ENCODE measurements around the gene ARHGEF19.
"Not testable (repeated sequence)": the region's sequence is repeated elsewhere in the genome, so short reads cannot be mapped to it uniquely, and the experiment has no call there.

The ARHGEF19 gene

DNA sequence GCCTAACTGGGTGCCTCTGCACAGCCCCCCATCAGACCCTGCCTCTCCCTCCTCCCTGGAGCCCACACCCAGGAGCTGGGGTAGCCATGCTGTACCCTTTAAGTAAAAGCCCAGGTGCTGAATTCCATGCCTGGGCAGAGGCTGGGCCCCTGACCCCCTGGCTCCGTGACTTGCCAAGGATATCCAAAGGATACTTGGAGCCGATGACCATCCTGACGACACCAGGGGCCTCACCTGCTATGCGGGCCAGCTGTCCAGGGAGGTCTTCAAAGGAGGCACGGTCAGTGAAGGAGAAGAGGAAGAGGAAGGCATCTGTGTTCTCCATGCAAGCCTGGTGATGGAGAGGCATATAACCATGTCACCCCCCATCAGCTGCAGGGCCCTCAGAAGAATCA lies 19.9 kb upstream of the ARHGEF19 start:
- peaks cover 10% of the 10 kb centered on the region for H3K4me1 ChIP-seq (ENCODE audit: control insufficient read depth, insufficient read depth, low read length, poor library complexity, severe bottlenecking)
- H3K27ac ChIP-seq (ENCODE audit: low read depth, low read length, severe bottlenecking) = no peak overlapping the region
- WGBS, 2 experiments (ENCODE audit: insufficient coverage in 2 of 2) = 95 to 100% methylated on average over 5 of the region's 5 CpGs
- H3K9me3 ChIP-seq (ENCODE audit: control insufficient read depth, low read length) = no peaks in the 10 kb centered on the region
- H3K36me3 ChIP-seq (ENCODE audit: control insufficient read depth, insufficient read depth, low read length) = no peaks in the 10 kb centered on the region
- H3K4me3 ChIP-seq (ENCODE audit: extremely low read depth, insufficient read depth, low read length, poor library complexity, severe bottlenecking) = no peak overlapping the region

DNA sequence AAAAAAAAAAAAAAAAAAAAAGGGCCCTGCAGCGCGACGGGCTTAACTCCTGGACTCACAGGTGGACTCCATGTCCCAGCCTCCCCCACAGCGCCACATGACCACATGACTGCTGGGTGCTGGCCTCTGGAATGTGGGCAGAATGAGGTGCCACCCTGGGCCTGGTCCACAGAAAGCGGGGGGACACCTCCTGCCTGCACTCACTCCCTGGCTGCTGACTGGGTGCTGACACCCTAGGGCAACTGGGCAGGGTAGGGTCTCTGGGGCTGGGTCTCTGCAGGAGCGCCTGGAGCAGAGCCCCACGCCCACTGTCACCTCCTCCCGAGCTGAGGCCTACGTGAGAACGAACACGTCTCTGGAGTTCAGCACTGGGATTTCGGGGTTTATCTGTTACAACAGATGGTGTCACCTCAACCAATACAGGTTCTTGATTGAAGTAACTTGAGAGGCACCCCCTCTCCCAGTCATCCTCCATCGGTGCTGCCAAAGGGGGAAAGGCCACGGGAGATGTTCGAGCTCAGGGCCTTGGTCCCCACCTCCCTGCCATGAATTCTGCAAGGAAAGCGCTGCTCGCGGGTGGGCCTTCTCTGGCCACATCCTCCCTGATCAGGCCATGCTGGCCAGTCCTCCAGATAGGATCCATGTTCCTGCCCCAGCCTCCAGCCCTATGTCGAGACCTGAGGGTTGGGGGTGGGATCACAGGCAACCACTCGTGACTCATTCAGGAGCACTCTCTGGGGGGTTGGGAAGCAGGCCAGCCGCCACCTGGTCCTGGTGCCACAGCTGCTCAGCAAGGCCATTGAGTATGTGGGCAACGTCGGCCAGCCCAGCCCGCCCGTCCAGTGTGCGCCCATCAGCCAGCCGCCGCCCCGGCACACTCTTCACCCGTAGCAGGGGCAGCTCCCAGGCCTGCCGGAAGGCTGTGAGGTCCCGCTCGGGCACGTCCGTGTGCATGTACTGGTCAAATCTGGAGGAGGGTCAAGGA lies 19.2 kb upstream of the ARHGEF19 start:
- Histone ChIP-seq H3K4me3 (ENCODE audit: extremely low read depth, insufficient read depth, low read length, poor library complexity, severe bottlenecking) (no peak overlapping the region), H3K4me1 (ENCODE audit: control insufficient read depth, insufficient read depth, low read length, poor library complexity, severe bottlenecking) (peaks cover 8% of the 10 kb centered on the region), H3K36me3 (ENCODE audit: control insufficient read depth, insufficient read depth, low read length) (no peaks in the 10 kb centered on the region), H3K9me3 (ENCODE audit: control insufficient read depth, low read length) (no peaks in the 10 kb centered on the region), H3K27ac (ENCODE audit: low read depth, low read length, severe bottlenecking) (no peak overlapping the region)
- 90 to 93% methylated on average over 28 to 31 of the region's 35 CpGs for WGBS, 2 experiments (ENCODE audit: insufficient coverage in 2 of 2)

DNA sequence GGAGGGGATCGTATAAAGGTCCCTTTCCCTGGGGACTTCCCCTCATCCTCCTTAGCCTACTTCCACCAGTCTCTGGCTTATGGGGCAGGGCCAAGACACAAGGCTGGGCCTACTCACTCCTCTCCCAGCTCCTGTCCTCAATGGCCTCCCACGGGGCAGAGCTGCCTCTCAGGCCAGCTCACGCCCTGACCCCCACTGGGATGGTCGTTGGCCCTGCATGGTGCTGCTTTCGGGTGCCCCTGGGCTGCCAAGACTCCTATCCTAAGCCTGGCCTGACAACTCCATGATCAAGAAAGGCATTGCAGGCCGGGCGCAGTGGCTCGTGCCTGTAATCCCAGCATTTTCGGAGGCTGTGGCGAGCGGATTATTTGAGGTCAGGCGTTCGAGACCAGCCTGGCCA lies 18.3 kb upstream of the ARHGEF19 start:
- H3K27ac ChIP-seq (ENCODE audit: low read depth, low read length, severe bottlenecking) = no peak overlapping the region
- peaks cover 5% of the 10 kb centered on the region for H3K9me3 ChIP-seq (ENCODE audit: control insufficient read depth, low read length)
- WGBS, 2 experiments (ENCODE audit: insufficient coverage in 2 of 2) = 88 to 91% methylated on average over 7 to 10 of the region's 13 CpGs

GRCh38 chr1:16229976-16230740 lies 17.7 kb upstream of the ARHGEF19 start:
- H3K4me3 ChIP-seq (ENCODE audit: extremely low read depth, insufficient read depth, low read length, poor library complexity, severe bottlenecking) = no peak overlapping the region
- H3K36me3 ChIP-seq (ENCODE audit: control insufficient read depth, insufficient read depth, low read length) = no peaks in the 10 kb centered on the region
- H3K4me1 ChIP-seq (ENCODE audit: control insufficient read depth, insufficient read depth, low read length, poor library complexity, severe bottlenecking) = peaks cover 8% of the 10 kb centered on the region
- peaks cover 5% of the 10 kb centered on the region for H3K9me3 ChIP-seq (ENCODE audit: control insufficient read depth, low read length)
- 92 to 93% methylated on average over 8 to 10 of the region's 13 CpGs for WGBS, 2 experiments (ENCODE audit: insufficient coverage in 2 of 2)
- H3K27ac ChIP-seq (ENCODE audit: low read depth, low read length, severe bottlenecking) = no peak overlapping the region

More for the DNA sequence above, 18.3 kb upstream of the ARHGEF19 start:
- no peaks in the 10 kb centered on the region for H3K36me3 ChIP-seq (ENCODE audit: control insufficient read depth, insufficient read depth, low read length)
- no peak overlapping the region for H3K4me3 ChIP-seq (ENCODE audit: extremely low read depth, insufficient read depth, low read length, poor library complexity, severe bottlenecking)
- peaks cover 8% of the 10 kb centered on the region for H3K4me1 ChIP-seq (ENCODE audit: control insufficient read depth, insufficient read depth, low read length, poor library complexity, severe bottlenecking)

DNA sequence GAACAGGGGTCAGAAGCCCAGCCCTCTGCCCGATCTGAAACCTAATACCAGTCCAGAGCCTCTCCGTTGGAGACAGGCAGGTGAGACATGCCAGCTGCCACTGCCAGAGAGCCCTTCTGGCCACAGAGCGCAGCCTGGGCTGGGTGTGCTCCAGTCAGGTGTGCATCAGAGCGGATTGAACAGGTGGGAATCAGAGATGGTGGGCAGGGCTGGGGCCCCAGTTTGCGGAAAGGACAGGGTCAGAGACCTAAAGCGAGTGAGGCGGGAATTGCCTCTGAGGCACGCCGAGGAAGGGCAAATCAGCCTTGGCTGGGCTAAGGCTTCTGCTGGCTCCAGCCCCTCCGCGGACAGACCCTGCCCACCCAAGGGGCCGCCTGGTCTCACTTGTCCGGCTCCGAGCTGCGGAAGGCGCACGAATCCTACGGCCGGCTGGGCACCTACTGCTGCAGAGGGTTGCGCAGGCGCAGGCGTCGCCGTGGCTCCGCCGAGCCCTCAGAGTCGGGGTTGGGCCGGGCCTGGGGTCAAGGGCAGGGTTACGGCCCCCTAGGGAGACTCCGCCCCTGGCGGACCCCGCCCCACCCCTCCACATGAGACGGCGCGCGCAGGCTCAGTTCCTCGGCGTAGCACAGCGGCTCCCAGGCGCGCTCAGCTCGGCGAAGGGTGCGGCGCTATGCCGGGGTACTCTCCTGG lies 14.2 kb upstream of the ARHGEF19 start:
- WGBS, 2 experiments (ENCODE audit: insufficient coverage in 2 of 2) = 9% methylated on average over 20 to 37 of the region's 46 CpGs
- H3K27ac ChIP-seq (ENCODE audit: low read depth, low read length, severe bottlenecking) = no peak overlapping the region
- H3K4me3 ChIP-seq (ENCODE audit: extremely low read depth, insufficient read depth, low read length, poor library complexity, severe bottlenecking) = peak overlapping the region; percentile 28
- H3K4me1 ChIP-seq (ENCODE audit: control insufficient read depth, insufficient read depth, low read length, poor library complexity, severe bottlenecking) = peaks cover 8% of the 10 kb centered on the region
- no peaks in the 10 kb centered on the region for H3K36me3 ChIP-seq (ENCODE audit: control insufficient read depth, insufficient read depth, low read length)
- peaks cover 5% of the 10 kb centered on the region for H3K9me3 ChIP-seq (ENCODE audit: control insufficient read depth, low read length)

- H3K36me3 ChIP-seq (ENCODE audit: control insufficient read depth, insufficient read depth, low read length) = no peaks in the 10 kb centered on the region
- no peak overlapping the region for H3K4me3 ChIP-seq (ENCODE audit: extremely low read depth, insufficient read depth, low read length, poor library complexity, severe bottlenecking)
- no peak overlapping the region for H3K27ac ChIP-seq (ENCODE audit: low read depth, low read length, severe bottlenecking)
- peaks cover 5% of the 10 kb centered on the region for H3K9me3 ChIP-seq (ENCODE audit: control insufficient read depth, low read length)
- H3K4me1 ChIP-seq (ENCODE audit: control insufficient read depth, insufficient read depth, low read length, poor library complexity, severe bottlenecking) = peaks cover 8% of the 10 kb centered on the region
- WGBS, 2 experiments (ENCODE audit: insufficient coverage in 2 of 2) = 81 to 83% methylated on average over 3 of the region's 7 CpGs
Observed at GRCh38 chr1:16226129-16226489, 13.7 kb upstream of the ARHGEF19 start.

DNA sequence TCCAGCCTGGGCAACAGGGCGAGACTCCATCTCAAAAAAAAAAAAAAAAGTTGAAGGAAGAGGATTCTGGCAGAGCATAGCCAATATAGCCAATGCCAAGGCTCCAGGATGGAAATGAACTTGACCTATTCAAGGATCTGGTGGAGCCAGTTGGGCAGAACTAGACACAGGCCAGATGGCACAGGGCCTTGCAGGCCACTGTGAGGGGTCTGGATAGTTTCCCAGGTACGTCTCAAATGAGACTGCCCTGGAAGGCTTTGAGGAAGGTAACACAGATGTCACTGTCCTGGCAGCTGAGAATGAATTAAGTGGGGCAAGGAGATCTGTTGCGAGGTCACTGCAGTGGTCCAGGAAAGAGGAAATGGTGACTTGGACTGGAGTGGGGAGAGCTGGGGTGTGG lies 12.0 kb upstream of the ARHGEF19 start:
- Histone ChIP-seq H3K4me3 (ENCODE audit: extremely low read depth, insufficient read depth, low read length, poor library complexity, severe bottlenecking) (no peak overlapping the region), H3K27ac (ENCODE audit: low read depth, low read length, severe bottlenecking) (no peak overlapping the region), H3K36me3 (ENCODE audit: control insufficient read depth, insufficient read depth, low read length) (no peaks in the 10 kb centered on the region), H3K4me1 (ENCODE audit: control insufficient read depth, insufficient read depth, low read length, poor library complexity, severe bottlenecking) (peaks cover 8% of the 10 kb centered on the region), H3K9me3 (ENCODE audit: control insufficient read depth, low read length) (peaks cover 5% of the 10 kb centered on the region)
- 88 to 92% methylated on average over 2 to 3 of the region's 3 CpGs for WGBS, 2 experiments (ENCODE audit: insufficient coverage in 2 of 2)

DNA sequence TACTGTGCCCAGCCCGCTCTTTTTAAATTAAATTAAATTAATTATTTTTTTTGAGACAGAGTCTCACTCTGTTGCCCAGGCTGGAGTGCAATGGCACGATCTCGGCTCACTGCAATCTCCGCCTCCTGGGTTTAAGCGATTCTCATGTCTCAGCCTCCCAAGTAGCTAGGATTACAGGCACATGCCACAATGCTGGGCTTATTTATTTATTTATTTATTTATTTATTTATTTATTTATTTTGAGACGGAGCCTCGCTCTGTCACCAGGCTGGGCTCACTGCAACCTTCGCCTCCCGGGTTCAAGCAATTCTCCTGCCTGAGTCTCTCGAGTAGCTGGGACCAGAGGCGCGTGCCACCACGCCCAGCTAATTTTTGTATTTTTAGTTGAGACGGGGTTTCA lies 10.3 kb upstream of the ARHGEF19 start:
- not testable (repeated sequence) for H3K36me3 ChIP-seq (ENCODE audit: control insufficient read depth, insufficient read depth, low read length); H3K4me3 ChIP-seq (ENCODE audit: extremely low read depth, insufficient read depth, low read length, poor library complexity, severe bottlenecking); H3K4me1 ChIP-seq (ENCODE audit: control insufficient read depth, insufficient read depth, low read length, poor library complexity, severe bottlenecking); H3K27ac ChIP-seq (ENCODE audit: low read depth, low read length, severe bottlenecking); H3K9me3 ChIP-seq (ENCODE audit: control insufficient read depth, low read length)
- WGBS, 2 experiments (ENCODE audit: insufficient coverage in 2 of 2) = 87 to 92% methylated on average over 9 of the region's 14 CpGs

- no peak overlapping the region for H3K4me3 ChIP-seq (ENCODE audit: extremely low read depth, insufficient read depth, low read length, poor library complexity, severe bottlenecking)
- no peaks in the 10 kb centered on the region for H3K36me3 ChIP-seq (ENCODE audit: control insufficient read depth, insufficient read depth, low read length)
- peaks cover 3% of the 10 kb centered on the region for H3K4me1 ChIP-seq (ENCODE audit: control insufficient read depth, insufficient read depth, low read length, poor library complexity, severe bottlenecking)
- no peak overlapping the region for H3K27ac ChIP-seq (ENCODE audit: low read depth, low read length, severe bottlenecking)
- H3K9me3 ChIP-seq (ENCODE audit: control insufficient read depth, low read length) = peaks cover 5% of the 10 kb centered on the region
- 93 to 97% methylated on average over 1 of the region's 1 CpG for whole genome bisulfite sequencing, 2 experiments (ENCODE audit: insufficient coverage in 2 of 2)
Observed at GRCh38 chr1:16221499-16221898, 9.0 kb upstream of the ARHGEF19 start.

DNA sequence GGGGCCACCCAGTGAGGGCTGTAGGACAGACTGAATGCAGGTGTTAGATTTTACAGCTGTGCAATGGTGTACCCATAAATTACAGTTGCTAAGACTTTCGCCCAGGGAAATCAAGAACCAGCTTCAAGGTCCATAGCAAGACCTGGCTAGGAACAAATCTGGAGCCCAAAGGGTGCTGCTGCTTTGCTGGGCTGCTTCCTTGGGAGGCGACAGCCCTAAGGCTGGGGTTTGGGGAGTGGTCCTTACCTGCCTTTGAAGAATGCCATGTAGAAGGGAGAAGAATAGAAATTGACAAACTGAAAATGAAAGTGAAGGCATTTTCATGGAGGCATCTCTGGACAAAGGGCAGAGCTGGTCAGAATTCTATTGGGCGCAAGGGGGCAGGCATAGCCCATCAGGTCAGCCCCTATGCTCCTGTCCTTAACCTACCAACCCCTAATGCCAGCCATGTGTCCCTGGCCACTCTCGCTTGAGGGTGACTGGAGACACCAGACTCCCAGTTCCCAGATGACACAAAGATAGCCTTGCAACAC lies 7.6 kb upstream of the ARHGEF19 start:
- H3K4me3 ChIP-seq (ENCODE audit: extremely low read depth, insufficient read depth, low read length, poor library complexity, severe bottlenecking) = no peak overlapping the region
- 92 to 100% methylated on average over 3 of the region's 4 CpGs for WGBS, 2 experiments (ENCODE audit: insufficient coverage in 2 of 2)
- no peaks in the 10 kb centered on the region for H3K36me3 ChIP-seq (ENCODE audit: control insufficient read depth, insufficient read depth, low read length)
- H3K9me3 ChIP-seq (ENCODE audit: control insufficient read depth, low read length) = no peaks in the 10 kb centered on the region
- no peaks in the 10 kb centered on the region for H3K4me1 ChIP-seq (ENCODE audit: control insufficient read depth, insufficient read depth, low read length, poor library complexity, severe bottlenecking)
- no peak overlapping the region for H3K27ac ChIP-seq (ENCODE audit: low read depth, low read length, severe bottlenecking)
